ENCODE results near the gene ERBB2. TPM values are rescaled to one million over a fixed set of nuclear protein-coding genes. Genes with fewer than 3 reads are reported as not detected.

Gene ERBB2
- total and polyA plus RNA-seq, 2 of the 13 experiments (the other 11 are each of a cell fraction or from before 2014, with no cell fraction given), result 57.7 to 64.1 TPM

DNA sequence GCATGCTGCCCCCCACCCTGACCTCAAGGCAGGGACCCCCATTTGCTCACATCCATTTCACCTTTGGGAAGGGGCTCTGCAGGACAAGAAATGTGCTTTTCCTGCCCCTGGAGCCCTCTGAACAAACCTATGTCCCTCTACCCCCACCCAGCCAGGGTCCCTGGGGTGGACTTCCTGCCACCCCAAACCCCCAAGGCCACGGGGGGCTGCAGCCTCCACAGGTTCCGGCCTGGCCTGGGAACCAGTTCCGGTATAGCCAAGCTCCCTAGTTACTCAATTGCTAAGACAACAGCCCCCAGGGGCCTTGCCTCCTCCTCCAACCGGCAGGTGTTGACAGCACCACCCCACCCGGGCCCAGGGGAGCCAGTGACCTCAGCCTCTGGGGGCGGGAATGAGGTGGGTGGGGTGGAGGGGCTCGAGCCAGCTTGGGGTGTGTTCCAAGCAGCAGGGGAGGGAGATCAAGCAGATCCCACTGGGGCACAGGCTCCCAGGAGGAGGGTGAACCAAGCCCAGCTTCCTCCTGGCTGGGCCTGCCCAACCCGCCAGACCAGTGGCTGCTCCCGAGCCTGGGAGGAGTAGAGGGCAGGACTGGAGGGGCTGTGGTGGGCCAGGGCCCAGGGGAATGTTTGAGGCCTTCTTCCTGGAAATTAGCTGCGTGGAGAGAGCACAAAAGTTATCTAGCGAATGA, 25.0 kb upstream of the ERBB2 start (continued):
- TF ChIP-seq GABPB1 (CRISPR knock-in tag; IDR thresholded peaks at IDR 0.05) (peak; percentile 88), SPEN (CRISPR knock-in tag; IDR thresholded peaks at IDR 0.05; ENCODE audit: low read depth) (peak; percentile 67; the same call in 1 of the 2 replicates), ZKSCAN8 (CRISPR knock-in tag; IDR thresholded peaks at IDR 0.05; ENCODE audit: borderline replicate concordance) (peak; percentile 44; the same call in 1 of the 2 replicates), PHF5A (CRISPR knock-in tag; IDR thresholded peaks at IDR 0.05; ENCODE audit: low read depth, unreplicated experiment) (peak; percentile 51), MXD4 (CRISPR knock-in tag; IDR thresholded peaks at IDR 0.05) (no peak; the same call in 1 of the 2 replicates), HDAC2 (CRISPR knock-in tag; IDR thresholded peaks at IDR 0.05) (0 out of 2 replicates have a peak, but pooled peaks have one; percentile 36), CHD4 (IDR thresholded peaks at IDR 0.05; ENCODE audit: borderline replicate concordance, low read length) (0 out of 2 replicates have a peak, but pooled peaks have one; percentile 37), RFX3 (CRISPR knock-in tag; IDR thresholded peaks at IDR 0.05) (0 out of 2 replicates have a peak, but pooled peaks have one; percentile 16), ZMYM3 (CRISPR knock-in tag; IDR thresholded peaks at IDR 0.05) (no peak), FOXO1 (CRISPR knock-in tag; IDR thresholded peaks at IDR 0.05) (peak; percentile 53; the same call in 1 of the 2 replicates), ZNF878 (CRISPR knock-in tag; IDR thresholded peaks at IDR 0.05) (no peak), MIXL1 (CRISPR knock-in tag; IDR thresholded peaks at IDR 0.05) (peak; percentile 65; the same call in 1 of the 2 replicates), IRX3 (CRISPR knock-in tag; IDR thresholded peaks at IDR 0.05; ENCODE audit: borderline replicate concordance, low read depth) (peak; percentile 64; the same call in 1 of the 2 replicates), PHF20 (CRISPR knock-in tag; IDR thresholded peaks at IDR 0.05) (peak; percentile 53), ZNF317 (CRISPR knock-in tag; IDR thresholded peaks at IDR 0.05) (peak; percentile 63; the same call in 1 of the 2 replicates), KLF16 (CRISPR knock-in tag; IDR thresholded peaks at IDR 0.05) (peak in 1 of 2 experiments; percentile 79; a peak in 2 of 4 replicates), TCF12 (IDR thresholded peaks at IDR 0.05) (no peak), TCF12 (CRISPR knock-in tag; IDR thresholded peaks at IDR 0.05) (no peak), ZBTB38 (CRISPR knock-in tag; IDR thresholded peaks at IDR 0.05) (0 out of 2 replicates have a peak, but pooled peaks have one; percentile 33), ARNTL (CRISPR knock-in tag; IDR thresholded peaks at IDR 0.05) (peak; percentile 69; the same call in 1 of the 2 replicates), POGZ (CRISPR knock-in tag; IDR thresholded peaks at IDR 0.05) (no peak)
- TF ChIP-seq, protein P1, sequence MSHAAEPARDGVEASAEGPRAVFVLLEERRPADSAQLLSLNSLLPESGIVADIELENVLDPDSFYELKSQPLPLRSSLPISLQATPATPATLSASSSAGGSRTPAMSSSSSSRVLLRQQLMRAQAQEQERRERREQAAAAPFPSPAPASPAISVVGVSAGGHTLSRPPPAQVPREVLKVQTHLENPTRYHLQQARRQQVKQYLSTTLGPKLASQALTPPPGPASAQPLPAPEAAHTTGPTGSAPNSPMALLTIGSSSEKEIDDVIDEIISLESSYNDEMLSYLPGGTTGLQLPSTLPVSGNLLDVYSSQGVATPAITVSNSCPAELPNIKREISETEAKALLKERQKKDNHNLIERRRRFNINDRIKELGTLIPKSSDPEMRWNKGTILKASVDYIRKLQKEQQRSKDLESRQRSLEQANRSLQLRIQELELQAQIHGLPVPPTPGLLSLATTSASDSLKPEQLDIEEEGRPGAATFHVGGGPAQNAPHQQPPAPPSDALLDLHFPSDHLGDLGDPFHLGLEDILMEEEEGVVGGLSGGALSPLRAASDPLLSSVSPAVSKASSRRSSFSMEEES (CRISPR knock-in tag; IDR thresholded peaks at IDR 0.05), result peak; percentile 28; the same call in 1 of the 2 replicates
- TF ChIP-seq, protein P2, sequence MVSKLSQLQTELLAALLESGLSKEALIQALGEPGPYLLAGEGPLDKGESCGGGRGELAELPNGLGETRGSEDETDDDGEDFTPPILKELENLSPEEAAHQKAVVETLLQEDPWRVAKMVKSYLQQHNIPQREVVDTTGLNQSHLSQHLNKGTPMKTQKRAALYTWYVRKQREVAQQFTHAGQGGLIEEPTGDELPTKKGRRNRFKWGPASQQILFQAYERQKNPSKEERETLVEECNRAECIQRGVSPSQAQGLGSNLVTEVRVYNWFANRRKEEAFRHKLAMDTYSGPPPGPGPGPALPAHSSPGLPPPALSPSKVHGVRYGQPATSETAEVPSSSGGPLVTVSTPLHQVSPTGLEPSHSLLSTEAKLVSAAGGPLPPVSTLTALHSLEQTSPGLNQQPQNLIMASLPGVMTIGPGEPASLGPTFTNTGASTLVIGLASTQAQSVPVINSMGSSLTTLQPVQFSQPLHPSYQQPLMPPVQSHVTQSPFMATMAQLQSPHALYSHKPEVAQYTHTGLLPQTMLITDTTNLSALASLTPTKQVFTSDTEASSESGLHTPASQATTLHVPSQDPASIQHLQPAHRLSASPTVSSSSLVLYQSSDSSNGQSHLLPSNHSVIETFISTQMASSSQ (IDR thresholded peaks at IDR 0.05; ENCODE audit: low read depth), result peak; percentile 70
- TF ChIP-seq, protein P2 (CRISPR knock-in tag; IDR thresholded peaks at IDR 0.05; ENCODE audit: borderline replicate concordance), result peak; percentile 75; the same call in 1 of the 2 replicates
- TF ChIP-seq, protein P3, sequence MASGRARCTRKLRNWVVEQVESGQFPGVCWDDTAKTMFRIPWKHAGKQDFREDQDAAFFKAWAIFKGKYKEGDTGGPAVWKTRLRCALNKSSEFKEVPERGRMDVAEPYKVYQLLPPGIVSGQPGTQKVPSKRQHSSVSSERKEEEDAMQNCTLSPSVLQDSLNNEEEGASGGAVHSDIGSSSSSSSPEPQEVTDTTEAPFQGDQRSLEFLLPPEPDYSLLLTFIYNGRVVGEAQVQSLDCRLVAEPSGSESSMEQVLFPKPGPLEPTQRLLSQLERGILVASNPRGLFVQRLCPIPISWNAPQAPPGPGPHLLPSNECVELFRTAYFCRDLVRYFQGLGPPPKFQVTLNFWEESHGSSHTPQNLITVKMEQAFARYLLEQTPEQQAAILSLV (CRISPR knock-in tag; IDR thresholded peaks at IDR 0.05; ENCODE audit: borderline replicate concordance), result 0 out of 2 replicates have a peak, but pooled peaks have one; percentile 18
